HG02763 (cell line): ENCODE data around the gene ACD.
"Not testable (repeated sequence)": the region's sequence is repeated elsewhere in the genome, so short reads cannot be mapped to it uniquely, and the experiment has no call there.

Experiments
- ATAC-seq: cut with Tn5 transposase; IDR thresholded peaks from one replicate; pipeline ENCODE4 v1.9.1; 2021; ENCODE audit warnings: mild to moderate bottlenecking, moderate library complexity; ENCODE audit not compliant: unreplicated experiment

The ACD gene

GRCh38 chr16:67659675-67660563 is at the start of gene ACD:
ACD (minus strand) TSS chr16:67660260; CDS start chr16:67660220, 40 bp downstream.
- peak; percentile 52 for ATAC-seq

GRCh38 chr16:67709050-67709449 is 49.0 kb upstream of the ACD start:
- ATAC-seq: no peak

GRCh38 chr16:67708368-67708771 is 48.3 kb upstream of the ACD start:
- no peak for ATAC-seq

- no peak for ATAC-seq
These were observed 47.7 kb upstream of the ACD start for GRCh38 chr16:67707790-67708189.

GRCh38 chr16:67707210-67707609 is 47.1 kb upstream of the ACD start:
- no peak for ATAC-seq

GRCh38 chr16:67704110-67704509 is 44.0 kb upstream of the ACD start:
- no peak for ATAC-seq

GRCh38 chr16:67703626-67704025 is 43.6 kb upstream of the ACD start:
- no peak for ATAC-seq

GRCh38 chr16:67702130-67702529 is 42.1 kb upstream of the ACD start:
- no peak for ATAC-seq

GRCh38 chr16:67701420-67701819 is 41.4 kb upstream of the ACD start:
- no peak for ATAC-seq

GRCh38 chr16:67699265-67699664 is 39.2 kb upstream of the ACD start:
- no peak for ATAC-seq

GRCh38 chr16:67697422-67698185 is 37.5 kb upstream of the ACD start:
- no peak for ATAC-seq

GRCh38 chr16:67694611-67695010 is 34.6 kb upstream of the ACD start:
- ATAC-seq: no peak

- ATAC-seq: not testable (repeated sequence)
These were observed 33.6 kb upstream of the ACD start for GRCh38 chr16:67693517-67694285.

- no peak for ATAC-seq
These were observed 25.5 kb upstream of the ACD start for GRCh38 chr16:67685388-67686112.

GRCh38 chr16:67683767-67684166 is 23.7 kb upstream of the ACD start:
- no peak for ATAC-seq

GRCh38 chr16:67679935-67680897 is 20.2 kb upstream of the ACD start:
- no peak for ATAC-seq

GRCh38 chr16:67678354-67679023 is 18.4 kb upstream of the ACD start:
- no peak for ATAC-seq

- ATAC-seq: no peak
These were observed 17.7 kb upstream of the ACD start for GRCh38 chr16:67677712-67678111.

- no peak for ATAC-seq
These were observed 16.9 kb upstream of the ACD start for GRCh38 chr16:67676939-67677338.
